Uterus (tissue), 2 donors: ENCODE data around the gene RNF19B.

Experiments
- CTCF ChIP-seq, 4 experiments: fragments of 200-600 bp in 2 of 4; fragments of 450-650 bp in 2 of 4; sonication (generic) in 2 of 4; IDR thresholded peaks; one replicate each; pipeline ENCODE4 v1.5.1; 2016 to 2019; ENCODE audit warnings: antibody characterized with exemption in 4 of 4, mild to moderate bottlenecking in 2 of 4, moderate library complexity in 1 of 4
- POLR2A ChIP-seq, 2 donors: fragments of 450-650 bp; IDR thresholded peaks; one replicate each; pipeline ENCODE4 v1.6.1; 2016; ENCODE audit warnings: antibody characterized with exemption in 2 of 2, mild to moderate bottlenecking in 1 of 2, moderate library complexity in 1 of 2

- TF ChIP-seq CTCF (IDR thresholded peaks at IDR 0.05), result no peak
- no peak for TF ChIP-seq POLR2A (IDR thresholded peaks at IDR 0.05)
Measured at GRCh38 chr1:33009561-33009960, 45.0 kb upstream of the RNF19B start.
